ENCODE data around the gene PPP1R1B.

The PPP1R1B gene

DNA sequence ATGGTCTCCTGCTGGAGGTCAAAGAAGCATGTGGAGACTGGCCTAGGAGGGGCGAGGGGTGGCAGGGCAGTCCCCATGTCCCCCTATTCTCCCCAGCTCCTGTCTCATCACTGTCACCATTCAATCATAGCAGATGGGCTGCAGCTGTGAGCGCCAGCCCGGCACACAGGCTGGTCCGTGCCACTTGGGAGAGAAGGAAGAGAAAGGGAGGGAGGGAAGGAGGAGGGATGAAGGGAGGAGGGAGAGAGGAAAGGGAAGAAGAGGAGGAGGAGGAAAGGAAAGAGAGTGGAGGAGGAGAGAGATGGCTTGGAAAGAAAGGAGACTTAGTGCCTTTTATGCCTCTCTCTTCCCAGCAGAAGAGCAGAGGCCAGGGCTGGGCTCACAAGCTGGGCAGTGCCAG is 31.5 kb upstream of the PPP1R1B start:
- Histone ChIP-seq H3K27me3 (ENCODE audit: low read length) (no peaks in the 10 kb centered on the region), H3K36me3 (ENCODE audit: low read length) (no peaks in the 10 kb centered on the region), H4K20me1 (ENCODE audit: low read depth, low read length) (no peaks in the 10 kb centered on the region), H3K79me2 (ENCODE audit: insufficient read depth, low read length) (no peaks in the 10 kb centered on the region), H3K9ac (ENCODE audit: low read length) (no peak overlapping the region), H3K4me2 (ENCODE audit: low read depth, low read length, poor library complexity, severe bottlenecking) (no peak overlapping the region), H3K27ac (ENCODE audit: low read depth, low read length) (no peak overlapping the region), H3K9me2 (replicated peaks; ENCODE audit: insufficient read depth, low read length) (no peaks in the 10 kb centered on the region), H2AFZ (ENCODE audit: low read depth, low read length, severe bottlenecking) (no peak overlapping the region), H3K9me3 (ENCODE audit: insufficient read depth, low read length) (no peaks in the 10 kb centered on the region), H3K4me3 (ENCODE audit: insufficient read depth, low read length, poor library complexity, severe bottlenecking) (no peak overlapping the region), H3F3A (ENCODE audit: insufficient read depth) (no peaks in the 10 kb centered on the region)
- TF ChIP-seq EZH2phosphoT487 (conservative IDR thresholded peaks at IDR 0.05; ENCODE audit: low read length): no peak
- TF ChIP-seq CTCF (IDR thresholded peaks at IDR 0.05; ENCODE audit: insufficient read depth, low read length, poor library complexity, severe bottlenecking): no peak

GRCh38 chr17:39595928-39596510 is 30.7 kb upstream of the PPP1R1B start:
- no peak overlapping the region for H2AFZ ChIP-seq (ENCODE audit: low read depth, low read length, severe bottlenecking)
- no peak overlapping the region for H3K4me3 ChIP-seq (ENCODE audit: insufficient read depth, low read length, poor library complexity, severe bottlenecking)
- no peaks in the 10 kb centered on the region for H3K9me3 ChIP-seq (ENCODE audit: insufficient read depth, low read length)
- no peak overlapping the region for H3K9ac ChIP-seq (ENCODE audit: low read length)
- H3K27ac ChIP-seq (ENCODE audit: low read depth, low read length): no peak overlapping the region
- no peak overlapping the region for H3K4me2 ChIP-seq (ENCODE audit: low read depth, low read length, poor library complexity, severe bottlenecking)
- no peaks in the 10 kb centered on the region for H3F3A ChIP-seq (ENCODE audit: insufficient read depth)
- H3K36me3 ChIP-seq (ENCODE audit: low read length): no peaks in the 10 kb centered on the region
- no peaks in the 10 kb centered on the region for H4K20me1 ChIP-seq (ENCODE audit: low read depth, low read length)
- TF ChIP-seq CTCF (IDR thresholded peaks at IDR 0.05; ENCODE audit: insufficient read depth, low read length, poor library complexity, severe bottlenecking): no peak
- no peak for TF ChIP-seq EZH2phosphoT487 (conservative IDR thresholded peaks at IDR 0.05; ENCODE audit: low read length)
- H3K9me2 ChIP-seq (replicated peaks; ENCODE audit: insufficient read depth, low read length): no peaks in the 10 kb centered on the region
- no peaks in the 10 kb centered on the region for H3K79me2 ChIP-seq (ENCODE audit: insufficient read depth, low read length)
- H3K27me3 ChIP-seq (ENCODE audit: low read length): no peaks in the 10 kb centered on the region

DNA sequence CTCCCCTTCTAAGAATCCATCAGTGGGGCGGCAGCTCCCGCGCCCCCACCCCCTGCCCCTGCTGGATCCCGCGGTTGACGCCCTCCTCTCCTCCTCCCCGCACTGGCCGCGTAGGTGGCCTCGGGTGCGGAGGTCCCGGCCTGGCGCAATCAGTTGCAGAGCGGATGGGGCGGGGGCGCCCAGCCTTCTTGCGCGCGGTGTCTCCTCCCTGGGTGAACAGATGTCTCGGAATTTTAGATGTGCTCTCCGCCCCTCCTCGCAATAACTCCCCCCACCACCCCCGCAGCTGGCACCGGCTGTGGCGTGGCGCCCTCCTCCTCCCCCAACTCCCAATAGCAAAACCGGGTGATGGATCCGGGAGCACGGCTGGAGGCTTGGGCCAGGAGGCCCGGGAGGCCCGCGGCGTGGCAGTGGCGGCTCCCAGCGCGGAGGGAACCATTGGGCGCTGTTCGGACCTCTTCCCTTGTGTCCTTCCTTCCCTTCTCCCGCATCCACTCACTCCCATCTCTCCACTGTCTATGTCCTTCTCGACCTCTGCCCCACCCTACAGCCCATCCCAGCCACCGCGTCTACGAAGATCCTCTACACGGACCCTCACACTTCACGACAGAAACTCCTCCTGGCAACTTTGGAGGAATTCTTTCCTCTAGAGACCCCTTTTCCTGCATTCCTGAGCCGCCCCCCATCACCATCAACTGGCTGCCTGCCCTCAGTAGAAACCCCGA is 30.0 kb upstream of the PPP1R1B start:
- Histone ChIP-seq H2AFZ (ENCODE audit: low read depth, low read length, severe bottlenecking) (no peak overlapping the region), H3F3A (ENCODE audit: insufficient read depth) (no peaks in the 10 kb centered on the region), H3K79me2 (ENCODE audit: insufficient read depth, low read length) (no peaks in the 10 kb centered on the region), H3K36me3 (ENCODE audit: low read length) (no peaks in the 10 kb centered on the region), H3K9me2 (replicated peaks; ENCODE audit: insufficient read depth, low read length) (no peaks in the 10 kb centered on the region), H3K9ac (ENCODE audit: low read length) (no peak overlapping the region), H4K20me1 (ENCODE audit: low read depth, low read length) (no peaks in the 10 kb centered on the region), H3K4me3 (ENCODE audit: insufficient read depth, low read length, poor library complexity, severe bottlenecking) (no peak overlapping the region), H3K27ac (ENCODE audit: low read depth, low read length) (no peak overlapping the region), H3K4me2 (ENCODE audit: low read depth, low read length, poor library complexity, severe bottlenecking) (no peak overlapping the region), H3K9me3 (ENCODE audit: insufficient read depth, low read length) (no peaks in the 10 kb centered on the region), H3K27me3 (ENCODE audit: low read length) (no peaks in the 10 kb centered on the region)
- no peak for TF ChIP-seq CTCF (IDR thresholded peaks at IDR 0.05; ENCODE audit: insufficient read depth, low read length, poor library complexity, severe bottlenecking)
- TF ChIP-seq EZH2phosphoT487 (conservative IDR thresholded peaks at IDR 0.05; ENCODE audit: low read length): no peak
